Vagina (tissue), 2 donors: Measurements from ENCODE around the gene AFF3.

Experiments used
- POLR2A ChIP-seq, 2 donors: fragments of 450-650 bp; IDR thresholded peaks; one replicate each; pipeline ENCODE4 v1.6.1; 2017; ENCODE audit warnings: antibody characterized with exemption in 2 of 2, mild to moderate bottlenecking in 2 of 2, moderate library complexity in 2 of 2
- POLR2AphosphoS5 ChIP-seq, 2 donors: sonication (generic); formaldehyde crosslinking; IDR thresholded peaks; one replicate each; pipeline ENCODE4 v1.9.0; 2017; ENCODE audit warnings: antibody characterized with exemption in 2 of 2, mild to moderate bottlenecking in 2 of 2, low read depth in 1 of 2; ENCODE audit not compliant: insufficient read depth in 1 of 2
- TF ChIP-seq, protein P1 (sequence below), 3 experiments: fragments of 450-650 bp in 2 of 3; fragments of 200-600 bp in 1 of 3; sonication (generic) in 1 of 3; IDR thresholded peaks; one replicate each; pipeline ENCODE4 v1.5.1; 2017 to 2019; ENCODE audit warnings: antibody characterized with exemption in 3 of 3, mild to moderate bottlenecking in 2 of 3, moderate library complexity in 2 of 3

DNA sequence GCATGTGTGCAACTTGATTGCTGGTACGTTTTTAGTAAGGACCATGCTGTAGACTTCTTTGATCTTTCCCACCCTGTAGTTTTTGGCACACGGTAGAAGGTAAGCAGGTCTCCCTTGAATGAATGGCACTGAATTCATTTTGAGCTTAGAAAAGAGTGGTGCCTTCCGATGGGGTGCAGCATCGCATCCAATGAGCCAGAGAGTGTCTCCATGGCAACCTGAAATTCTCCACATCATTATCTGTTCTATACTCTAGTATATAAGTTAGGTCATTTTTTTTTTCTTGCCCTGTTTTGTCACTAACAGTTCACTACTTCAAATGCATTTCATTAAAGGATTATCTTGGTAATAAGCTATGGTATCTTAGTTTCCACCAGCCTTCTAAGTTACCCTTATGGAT, 571.4 kb downstream of the AFF3 start:
- TF ChIP-seq, protein P1, sequence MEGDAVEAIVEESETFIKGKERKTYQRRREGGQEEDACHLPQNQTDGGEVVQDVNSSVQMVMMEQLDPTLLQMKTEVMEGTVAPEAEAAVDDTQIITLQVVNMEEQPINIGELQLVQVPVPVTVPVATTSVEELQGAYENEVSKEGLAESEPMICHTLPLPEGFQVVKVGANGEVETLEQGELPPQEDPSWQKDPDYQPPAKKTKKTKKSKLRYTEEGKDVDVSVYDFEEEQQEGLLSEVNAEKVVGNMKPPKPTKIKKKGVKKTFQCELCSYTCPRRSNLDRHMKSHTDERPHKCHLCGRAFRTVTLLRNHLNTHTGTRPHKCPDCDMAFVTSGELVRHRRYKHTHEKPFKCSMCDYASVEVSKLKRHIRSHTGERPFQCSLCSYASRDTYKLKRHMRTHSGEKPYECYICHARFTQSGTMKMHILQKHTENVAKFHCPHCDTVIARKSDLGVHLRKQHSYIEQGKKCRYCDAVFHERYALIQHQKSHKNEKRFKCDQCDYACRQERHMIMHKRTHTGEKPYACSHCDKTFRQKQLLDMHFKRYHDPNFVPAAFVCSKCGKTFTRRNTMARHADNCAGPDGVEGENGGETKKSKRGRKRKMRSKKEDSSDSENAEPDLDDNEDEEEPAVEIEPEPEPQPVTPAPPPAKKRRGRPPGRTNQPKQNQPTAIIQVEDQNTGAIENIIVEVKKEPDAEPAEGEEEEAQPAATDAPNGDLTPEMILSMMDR (IDR thresholded peaks at IDR 0.05), result no peak
- TF ChIP-seq POLR2AphosphoS5 (IDR thresholded peaks at IDR 0.05; ENCODE audit: insufficient read depth in 1 of 2, low read depth in 1 of 2) (no peak), POLR2A (IDR thresholded peaks at IDR 0.05) (no peak)
